Stimulated activated CD4-positive, alpha-beta T cell treated with anti-CD3 and anti-CD28 coated beads, Interleukin-15, amount 100 ng/mL, for 24 hours (primary cell): Measurements from ENCODE around the gene ECHDC1.

ENCODE experiments used
- DNase-seq: peaks from one replicate; pipeline ENCODE4 v3.0.0-alpha.2; 2020

The ECHDC1 gene

GRCh38 chr6:127282184-127282583, 61.2 kb downstream of the ECHDC1 start:
- no peak for DNase-seq

- no peak for DNase-seq
Observed at GRCh38 chr6:127279815-127280214, 63.6 kb downstream of the ECHDC1 start.

DNA sequence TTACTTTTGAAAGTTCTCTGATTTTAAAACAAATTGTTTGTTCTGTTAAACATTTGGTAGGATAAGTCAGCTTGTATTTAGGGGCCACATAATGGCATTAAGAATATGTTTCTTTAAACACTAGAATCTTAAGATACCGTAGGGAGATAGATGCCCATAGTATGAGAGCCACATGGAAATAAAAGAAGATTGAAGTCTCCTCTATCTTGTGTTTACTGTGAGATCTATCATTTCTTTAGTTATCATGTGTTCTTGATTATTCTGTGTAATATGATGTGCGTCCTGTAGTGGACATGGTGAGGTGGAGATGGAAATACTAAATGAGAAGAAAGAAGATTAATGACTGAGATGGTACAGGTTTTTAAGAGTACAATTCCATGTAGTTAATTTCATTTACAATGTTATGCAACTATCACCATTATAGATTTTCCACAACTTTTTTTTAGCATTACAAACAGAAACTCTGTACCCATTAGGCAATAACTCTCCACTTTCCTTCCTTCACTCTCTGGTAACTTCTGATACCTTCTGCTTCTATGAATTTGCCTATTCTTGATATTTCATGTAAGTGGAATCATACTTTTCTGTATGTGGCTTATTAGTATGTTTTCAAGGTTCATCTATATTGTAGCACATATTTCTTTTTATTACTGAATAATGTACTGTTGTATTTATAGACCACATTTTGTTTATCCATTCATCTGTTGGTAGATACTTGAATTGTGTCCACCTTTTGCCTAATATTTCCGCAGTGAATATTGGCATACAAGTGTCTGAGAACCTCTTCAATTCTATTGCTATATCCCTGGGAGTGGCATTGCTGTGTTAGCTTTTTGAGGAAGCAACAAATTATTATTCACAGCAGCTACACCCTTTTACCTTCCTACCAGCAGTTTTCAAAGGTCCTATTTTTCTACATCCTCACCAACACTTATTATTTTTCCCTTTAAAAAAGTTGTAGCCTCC, 65.2 kb downstream of the ECHDC1 start:
- no peak for DNase-seq

DNA sequence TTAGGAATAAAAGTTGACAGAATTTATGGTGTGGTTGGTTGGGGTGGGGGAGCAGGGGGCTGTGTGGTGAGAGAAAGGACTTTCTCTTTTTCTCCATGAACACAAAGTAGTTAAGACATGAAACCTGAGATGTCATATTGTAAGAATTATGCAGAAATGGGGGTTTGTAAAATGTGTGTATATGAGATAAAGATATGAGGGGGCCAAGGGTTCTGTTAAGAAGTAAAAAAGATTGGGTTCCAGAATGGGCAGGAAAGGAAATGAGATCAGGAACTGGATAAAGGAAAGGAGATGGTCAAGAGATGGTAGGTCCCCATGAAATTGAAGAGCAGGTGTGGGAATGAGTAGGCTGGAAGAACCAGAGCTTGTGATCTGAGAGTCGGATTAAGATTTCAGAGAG, 67.1 kb downstream of the ECHDC1 start:
- no peak for DNase-seq

- DNase-seq, result no peak
Observed at GRCh38 chr6:127273499-127273898, 69.9 kb downstream of the ECHDC1 start.

- no peak for DNase-seq
Observed at GRCh38 chr6:127272576-127272975, 70.8 kb downstream of the ECHDC1 start.

DNA sequence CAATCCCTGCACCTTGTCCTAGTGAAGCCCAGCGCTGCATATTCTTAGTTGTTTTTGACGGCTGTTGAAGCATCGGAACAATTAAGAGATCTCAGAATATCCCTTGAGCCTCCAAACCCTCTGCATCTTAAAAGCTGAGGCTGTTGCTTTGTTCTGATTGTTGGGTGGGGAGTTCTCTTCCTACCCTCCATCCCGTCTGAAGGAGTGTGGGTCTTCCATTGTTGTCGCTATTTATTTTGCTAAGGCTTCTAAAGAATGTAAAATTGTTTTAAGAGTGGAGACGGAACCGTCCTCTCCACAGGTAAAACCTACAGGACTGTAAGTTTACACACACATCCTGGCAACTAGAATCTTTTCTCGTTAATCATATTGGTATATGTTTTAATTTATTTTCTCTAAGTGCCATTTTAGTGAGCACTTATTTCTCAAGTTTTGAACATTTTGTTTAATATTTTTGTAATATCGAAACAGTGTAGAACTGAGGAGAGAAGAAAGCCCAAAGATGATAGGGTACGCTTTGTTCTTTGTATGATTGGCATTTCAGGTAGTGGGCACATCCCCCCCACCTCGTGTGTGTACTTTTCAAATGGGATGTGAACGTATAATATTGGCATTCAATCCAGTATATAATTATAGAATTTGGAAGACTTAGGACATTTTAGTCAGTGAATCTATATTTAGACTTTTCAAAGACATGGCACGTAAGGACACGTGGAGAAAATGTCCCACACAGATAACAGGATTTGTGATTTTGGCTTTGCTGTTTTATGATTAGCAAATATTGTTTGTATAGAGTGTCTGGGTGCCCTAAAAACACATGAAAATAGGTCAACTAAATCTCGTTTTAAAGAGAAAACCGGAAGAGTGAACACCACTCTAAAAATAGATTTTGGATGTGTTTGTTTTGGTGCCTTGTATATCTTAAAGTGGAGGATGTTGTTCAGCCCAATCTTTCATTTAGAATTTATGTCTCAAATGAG, 75.5 kb downstream of the ECHDC1 start:
- DNase-seq, result no peak

DNA sequence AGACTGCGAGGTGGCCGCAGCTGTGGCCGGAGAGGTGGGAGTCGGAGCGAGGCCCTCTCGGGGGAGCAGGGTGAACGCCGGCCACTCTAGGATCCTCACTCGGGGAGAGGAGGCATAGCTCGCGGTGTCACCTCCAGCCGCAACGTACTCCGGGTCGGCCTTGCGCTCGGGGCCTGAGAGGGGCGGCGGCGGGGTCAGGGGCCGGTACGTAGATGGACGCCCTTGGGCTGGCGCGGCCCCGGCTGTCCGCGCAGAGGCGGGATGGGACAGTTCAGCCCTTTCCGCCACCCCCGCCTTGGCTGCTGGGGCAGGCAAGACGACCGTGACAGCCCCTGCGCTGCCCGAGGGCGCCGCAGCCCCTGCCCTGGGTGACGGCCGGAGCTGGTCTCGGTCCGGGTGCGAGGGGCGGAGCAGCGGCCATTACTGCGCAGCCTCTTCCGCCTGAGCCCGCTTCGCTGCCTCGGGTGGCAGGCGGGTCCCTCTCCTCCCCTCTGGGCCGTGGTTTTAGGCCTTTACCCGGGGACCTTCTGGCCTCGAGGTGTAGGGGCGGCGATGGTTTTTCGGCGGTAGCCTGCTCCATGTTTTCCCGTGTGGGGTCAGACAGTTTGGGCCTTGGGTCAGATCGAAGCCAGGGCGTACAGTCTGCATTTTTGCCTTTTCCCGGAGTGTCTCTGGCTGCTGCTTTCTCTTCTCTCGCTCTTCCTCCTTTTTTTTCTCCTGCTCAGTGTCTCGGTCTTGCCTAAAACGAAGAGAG, 76.3 kb downstream of the ECHDC1 start:
- DNase-seq, result peak; percentile 72

GRCh38 chr6:127266178-127266891, 77.1 kb downstream of the ECHDC1 start, which contains the start of gene RNF146:
TSS of gene RNF146 (plus strand) at chr6:127266864. CDS start at chr6:127280339, 13,475 bp downstream.
- peak; percentile 78 for DNase-seq

- DNase-seq, result no peak
Observed at GRCh38 chr6:127263481-127263880, 79.9 kb downstream of the ECHDC1 start.

DNA sequence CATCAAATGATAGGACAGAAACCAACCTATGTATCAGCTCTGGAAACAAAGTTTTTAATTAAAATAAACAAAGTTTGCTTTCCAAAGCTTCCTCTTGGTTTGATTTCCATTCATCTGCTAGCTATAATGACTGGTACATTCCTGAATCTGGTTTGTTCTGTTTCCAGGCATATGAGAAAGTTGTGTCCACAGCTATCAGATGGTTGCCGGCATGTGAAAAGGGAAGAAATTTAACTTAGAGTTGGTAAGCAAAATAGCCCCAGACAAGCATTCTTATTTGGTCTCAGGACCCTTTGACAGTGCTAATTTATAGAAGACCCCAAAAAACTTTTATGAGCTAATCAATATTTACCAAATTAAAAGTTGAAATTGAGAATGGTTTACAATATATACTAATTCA, 80.5 kb downstream of the ECHDC1 start:
- DNase-seq, result no peak

DNA sequence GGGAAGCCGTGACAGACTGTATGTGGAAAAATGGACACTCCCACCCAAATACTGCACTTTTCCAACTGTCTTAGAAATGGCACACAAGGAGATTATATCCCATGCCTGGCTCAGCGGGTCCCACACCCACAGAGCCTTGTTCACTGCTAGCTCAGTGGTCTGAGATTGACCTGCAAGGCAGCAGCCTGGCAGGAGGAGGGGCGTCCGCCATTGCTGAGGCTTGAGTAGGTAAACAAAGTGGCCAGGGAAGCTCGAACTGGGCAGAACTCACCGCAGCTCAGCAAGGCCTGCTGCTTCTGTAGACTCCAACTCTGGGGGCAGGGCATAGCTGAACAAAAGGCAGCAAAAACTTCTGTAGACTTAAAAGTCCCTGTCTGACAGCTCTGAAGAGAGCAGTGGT, 88.1 kb downstream of the ECHDC1 start:
- no peak for DNase-seq

- DNase-seq, result no peak
Observed at GRCh38 chr6:127249621-127250020, 93.8 kb downstream of the ECHDC1 start.

DNA sequence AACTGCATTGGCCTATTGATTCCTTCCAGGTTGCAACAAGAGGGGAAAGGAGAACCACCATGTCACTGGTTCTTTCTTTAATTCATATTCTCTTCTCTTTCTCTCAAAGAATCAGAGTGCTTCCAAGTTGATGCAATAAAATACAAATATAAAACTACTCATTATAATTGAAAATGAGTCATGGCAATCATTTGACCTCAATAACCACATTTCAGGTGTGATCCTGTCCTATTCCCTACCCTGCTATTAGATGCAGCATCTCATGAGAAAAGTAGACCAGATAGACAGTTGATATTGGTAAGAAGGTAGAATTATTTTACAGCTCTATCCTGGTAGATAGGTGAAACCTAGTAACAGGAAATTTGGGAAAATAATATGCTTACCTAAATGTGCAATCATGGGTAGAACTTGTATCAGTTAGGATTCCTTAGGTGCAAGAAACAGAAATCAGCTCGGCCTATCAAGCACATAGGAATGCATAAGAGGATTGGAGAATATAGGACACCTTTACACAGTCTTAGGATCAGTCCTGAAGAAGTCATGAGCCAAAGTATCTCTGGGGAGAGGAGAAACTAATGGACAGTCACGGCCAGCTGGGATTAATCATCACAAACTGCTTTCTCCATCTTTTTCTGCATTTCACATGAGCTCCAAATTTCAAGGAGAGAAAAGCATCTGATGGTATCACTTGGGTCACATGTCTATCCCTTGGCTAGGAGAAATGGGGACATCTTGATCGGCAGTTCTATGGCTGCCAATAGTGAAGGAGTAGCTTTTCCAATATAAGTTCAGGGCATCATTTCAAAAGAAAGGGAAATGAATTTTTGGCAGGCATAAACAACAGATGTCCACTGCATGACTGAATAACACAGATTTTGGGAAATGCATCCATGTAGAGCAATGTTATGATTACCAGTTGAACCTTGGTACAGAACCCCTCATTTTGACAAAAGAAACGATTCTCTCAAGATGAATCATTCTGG, 96.0 kb downstream of the ECHDC1 start:
- no peak for DNase-seq

DNA sequence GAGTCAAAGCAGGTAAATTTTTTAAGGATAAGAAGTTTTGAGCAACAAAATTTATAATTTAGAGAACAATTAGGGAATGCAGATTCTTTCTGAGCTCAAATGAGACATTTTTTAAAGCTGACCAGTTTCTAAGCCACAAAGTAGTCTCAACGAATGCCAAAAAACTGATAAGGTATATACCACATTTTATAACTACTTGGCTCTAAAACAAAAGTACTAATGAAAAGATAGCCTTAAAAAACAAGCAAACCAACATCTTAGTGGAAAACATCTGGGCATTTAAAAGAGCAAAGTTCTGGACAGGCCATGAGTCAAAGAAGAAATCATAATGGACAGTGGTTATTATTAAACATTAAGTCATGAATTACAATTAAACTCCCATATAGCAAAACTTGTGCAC, 99.9 kb downstream of the ECHDC1 start:
- DNase-seq, result no peak
